Fibroblast of lung (primary cell): ENCODE measurements around the gene SLC1A1. TPM values are rescaled to one million over a fixed set of nuclear protein-coding genes. Genes with fewer than 3 reads are reported as not detected.

Experiments
- DNase-seq, 2 donors: peaks; one replicate each; pipeline versions ENCODE4 v3.0.0 to v3.0.0-alpha.2; 2010; ENCODE audit warnings: low read depth in 2 of 2
- H2AFZ ChIP-seq: 2 replicates; pipeline ENCODE4 v1.5.1; 2012; ENCODE audit warnings: low read length, control low read depth, inconsistent platforms
- H3K27ac ChIP-seq: 2 replicates; pipeline ENCODE4 v1.5.1; 2011; ENCODE audit warnings: low read length, control low read depth; ENCODE audit not compliant: insufficient read depth
- H3K27me3 ChIP-seq: 2 replicates; pipeline ENCODE4 v1.5.1; 2011; ENCODE audit warnings: mild to moderate bottlenecking, low read length; ENCODE audit not compliant: control insufficient read depth, insufficient read depth
- H3K36me3 ChIP-seq: 2 replicates; pipeline ENCODE4 v1.5.1; 2011; ENCODE audit warnings: low read length; ENCODE audit not compliant: control insufficient read depth, insufficient read depth
- H3K4me1 ChIP-seq: 2 replicates; pipeline ENCODE4 v1.5.1; 2011; ENCODE audit warnings: low read length; ENCODE audit not compliant: control insufficient read depth, insufficient read depth; ENCODE audit errors: extremely low read depth
- H3K4me2 ChIP-seq: 2 replicates; pipeline ENCODE4 v1.5.1; 2011; ENCODE audit warnings: low read length, control low read depth; ENCODE audit not compliant: insufficient read depth; ENCODE audit errors: extremely low read depth
- H3K4me3 ChIP-seq, 4 experiments: fragments of 200-600 bp in 1 of 4; sonication (generic) in 1 of 4; replicated peaks in 1 of 4; 2 replicates each; pipeline ENCODE4 v1.5.1; 2011 to 2016; ENCODE audit warnings: low read length in 4 of 4, low read depth in 3 of 4, mild to moderate bottlenecking in 3 of 4, control low read depth in 2 of 4, inconsistent platforms in 1 of 4, mixed read lengths in 1 of 4; ENCODE audit not compliant: insufficient read depth in 1 of 4; ENCODE audit errors: control extremely low read depth in 1 of 4
- H3K79me2 ChIP-seq: 2 replicates; pipeline ENCODE4 v1.5.1; 2012; ENCODE audit warnings: mild to moderate bottlenecking, low read length, inconsistent platforms; ENCODE audit not compliant: control insufficient read depth, insufficient read depth
- H3K9ac ChIP-seq: 2 replicates; pipeline ENCODE4 v1.5.1; 2011; ENCODE audit warnings: mild to moderate bottlenecking, low read length, control low read depth; ENCODE audit not compliant: insufficient read depth
- H3K9me3 ChIP-seq: 2 replicates; pipeline ENCODE4 v1.5.1; 2012; ENCODE audit warnings: low read depth, low read length; ENCODE audit not compliant: control insufficient read depth, insufficient read depth
- H4K20me1 ChIP-seq: 2 replicates; pipeline ENCODE4 v1.5.1; 2011; ENCODE audit warnings: low read length; ENCODE audit not compliant: control insufficient read depth, insufficient read depth; ENCODE audit errors: extremely low read depth
- CTCF ChIP-seq, 2 donors: IDR thresholded peaks in 1 of 2; conservative IDR thresholded peaks in 1 of 2; 1 replicate in 1 of 2; 2 replicates in 1 of 2; pipeline ENCODE4 v1.5.1; 2011 to 2012; ENCODE audit warnings: low read length in 2 of 2, control low read depth in 1 of 2, inconsistent platforms in 1 of 2, low read depth in 1 of 2, mild to moderate bottlenecking in 1 of 2
- EZH2 ChIP-seq: IDR thresholded peaks from 2 replicates; pipeline ENCODE4 v1.5.1; 2012; ENCODE audit warnings: low read length, control low read depth, mild to moderate bottlenecking; ENCODE audit errors: missing control alignments
- polyA plus RNA-seq, 2 donors: library from polyadenylated mRNA; depleted of rRNA in 1 of 2; stranded (reverse) in 1 of 2; unstranded in 1 of 2; fragments of >200 nt; gene quantifications; 2 replicates each; pipeline ENCODE4 v1.2.1, GENCODE V29; 2011 to 2012; ENCODE audit warnings: missing spikeins in 1 of 2
- total RNA-seq: library from RNA; depleted of rRNA; stranded (reverse); fragments of >200 nt; gene quantifications from 2 replicates; pipeline ENCODE4 v1.2.1, GENCODE V29; 2014

The SLC1A1 gene
- total and polyA plus RNA-seq, 2 donors (not counting 1 experiment from before 2014, with no cell fraction given): 4.5 to 64.1 TPM

GRCh38 chr9:4615251-4615650 lies 125.0 kb downstream of the SLC1A1 start:
- H3K9me3 ChIP-seq: no peaks in the 10 kb centered on the region
- no peak for TF ChIP-seq EZH2
- no peaks in the 10 kb centered on the region for H3K4me1 ChIP-seq
- no peak overlapping the region for H3K27ac ChIP-seq
- H3K4me2 ChIP-seq: no peak overlapping the region
- H3K4me3 ChIP-seq: no peak overlapping the region
- H3K27me3 ChIP-seq: no peaks in the 10 kb centered on the region
- H3K9ac ChIP-seq: no peak overlapping the region
- H4K20me1 ChIP-seq: no peaks in the 10 kb centered on the region
- no peaks in the 10 kb centered on the region for H3K36me3 ChIP-seq
- DNase-seq: peak; percentile 21 to 86
- H2AFZ ChIP-seq: no peak overlapping the region
- no peaks in the 10 kb centered on the region for H3K79me2 ChIP-seq

- Histone ChIP-seq H3K9me3 (no peaks in the 10 kb centered on the region), H3K9ac (no peak overlapping the region), H3K4me2 (no peak overlapping the region), H3K36me3 (no peaks in the 10 kb centered on the region), H2AFZ (no peak overlapping the region), H3K4me1 (no peaks in the 10 kb centered on the region), H3K4me3 (no peak overlapping the region), H4K20me1 (no peaks in the 10 kb centered on the region), H3K27ac (no peak overlapping the region), H3K79me2 (no peaks in the 10 kb centered on the region), H3K27me3 (no peaks in the 10 kb centered on the region)
- no peak for DNase-seq
- TF ChIP-seq EZH2 (no peak), CTCF (conservative IDR thresholded peaks at IDR 0.05 in 1 of 2, IDR thresholded peaks at IDR 0.05 in 1 of 2; ENCODE audit: low read depth in 1 of 2, low read length in 2 of 2) (no peak)
Measured at GRCh38 chr9:4615778-4616177, 125.5 kb downstream of the SLC1A1 start.

- no peaks in the 10 kb centered on the region for H4K20me1 ChIP-seq
- H3K9ac ChIP-seq: no peak overlapping the region
- H2AFZ ChIP-seq: no peak overlapping the region
- no peak for DNase-seq
- H3K4me2 ChIP-seq: no peak overlapping the region
- no peak overlapping the region for H3K4me3 ChIP-seq
- no peaks in the 10 kb centered on the region for H3K9me3 ChIP-seq
- no peaks in the 10 kb centered on the region for H3K36me3 ChIP-seq
- no peaks in the 10 kb centered on the region for H3K27me3 ChIP-seq
- H3K79me2 ChIP-seq: no peaks in the 10 kb centered on the region
- TF ChIP-seq EZH2: no peak
- TF ChIP-seq CTCF (conservative IDR thresholded peaks at IDR 0.05 in 1 of 2, IDR thresholded peaks at IDR 0.05 in 1 of 2; ENCODE audit: low read depth in 1 of 2, low read length in 2 of 2): no peak
- no peaks in the 10 kb centered on the region for H3K4me1 ChIP-seq
- H3K27ac ChIP-seq: no peak overlapping the region
Measured at GRCh38 chr9:4617752-4618151, 127.5 kb downstream of the SLC1A1 start.
